ENCODE results near the gene AIFM3. TPM values are rescaled to one million over a fixed set of nuclear protein-coding genes. Genes with fewer than 3 reads are reported as not detected.

The AIFM3 gene
- total RNA-seq, 1 donor from 2014 or later, result under 0.01 TPM

GRCh38 chr22:21025763-21026755 is 59.0 kb downstream of the AIFM3 start:
- no peak overlapping the region for H3K27ac ChIP-seq (ENCODE audit: low read depth, low read length)
- peaks cover 4 to 23% (median 12%) of the 10 kb centered on the region in 3 donors for H3K36me3 ChIP-seq (ENCODE audit: control insufficient read depth in 3 of 3, insufficient read depth in 3 of 3, low read length in 3 of 3)
- peaks cover 8 to 20% (median 11%) of the 10 kb centered on the region in 3 donors for H3K4me1 ChIP-seq (ENCODE audit: control insufficient read depth in 3 of 3, insufficient read depth in 3 of 3, low read length in 3 of 3)
- peak overlapping the region in 1 of 3 donors; percentile 8 for H3K9ac ChIP-seq (ENCODE audit: low read depth in 1 of 3, low read length in 3 of 3)
- no peak overlapping the region for H3K4me3 ChIP-seq (ENCODE audit: low read length in 3 of 3)
- no peaks in the 10 kb centered on the region for H3K9me3 ChIP-seq (ENCODE audit: control insufficient read depth in 3 of 3, low read length in 3 of 3)
- peaks cover 12 to 18% (median 15%) of the 10 kb centered on the region in 3 donors for H3K27me3 ChIP-seq (ENCODE audit: control insufficient read depth in 3 of 3, insufficient read depth in 3 of 3, low read length in 3 of 3)

- Histone ChIP-seq H3K36me3 (ENCODE audit: control insufficient read depth in 3 of 3, insufficient read depth in 3 of 3, low read length in 3 of 3) (peaks cover 4 to 23% (median 12%) of the 10 kb centered on the region in 3 donors), H3K9ac (ENCODE audit: low read depth in 1 of 3, low read length in 3 of 3) (peak overlapping the region in 1 of 3 donors; percentile 25), H3K4me3 (ENCODE audit: low read length in 3 of 3) (no peak overlapping the region), H3K4me1 (ENCODE audit: control insufficient read depth in 3 of 3, insufficient read depth in 3 of 3, low read length in 3 of 3) (peaks cover 12 to 27% (median 16%) of the 10 kb centered on the region in 3 donors), H3K27ac (ENCODE audit: low read depth, low read length) (no peak overlapping the region), H3K9me3 (ENCODE audit: control insufficient read depth in 3 of 3, low read length in 3 of 3) (no peaks in the 10 kb centered on the region), H3K27me3 (ENCODE audit: control insufficient read depth in 3 of 3, insufficient read depth in 3 of 3, low read length in 3 of 3) (peaks cover 21 to 28% (median 24%) of the 10 kb centered on the region in 3 donors)
These were observed 60.0 kb downstream of the AIFM3 start for GRCh38 chr22:21026783-21027692.

DNA sequence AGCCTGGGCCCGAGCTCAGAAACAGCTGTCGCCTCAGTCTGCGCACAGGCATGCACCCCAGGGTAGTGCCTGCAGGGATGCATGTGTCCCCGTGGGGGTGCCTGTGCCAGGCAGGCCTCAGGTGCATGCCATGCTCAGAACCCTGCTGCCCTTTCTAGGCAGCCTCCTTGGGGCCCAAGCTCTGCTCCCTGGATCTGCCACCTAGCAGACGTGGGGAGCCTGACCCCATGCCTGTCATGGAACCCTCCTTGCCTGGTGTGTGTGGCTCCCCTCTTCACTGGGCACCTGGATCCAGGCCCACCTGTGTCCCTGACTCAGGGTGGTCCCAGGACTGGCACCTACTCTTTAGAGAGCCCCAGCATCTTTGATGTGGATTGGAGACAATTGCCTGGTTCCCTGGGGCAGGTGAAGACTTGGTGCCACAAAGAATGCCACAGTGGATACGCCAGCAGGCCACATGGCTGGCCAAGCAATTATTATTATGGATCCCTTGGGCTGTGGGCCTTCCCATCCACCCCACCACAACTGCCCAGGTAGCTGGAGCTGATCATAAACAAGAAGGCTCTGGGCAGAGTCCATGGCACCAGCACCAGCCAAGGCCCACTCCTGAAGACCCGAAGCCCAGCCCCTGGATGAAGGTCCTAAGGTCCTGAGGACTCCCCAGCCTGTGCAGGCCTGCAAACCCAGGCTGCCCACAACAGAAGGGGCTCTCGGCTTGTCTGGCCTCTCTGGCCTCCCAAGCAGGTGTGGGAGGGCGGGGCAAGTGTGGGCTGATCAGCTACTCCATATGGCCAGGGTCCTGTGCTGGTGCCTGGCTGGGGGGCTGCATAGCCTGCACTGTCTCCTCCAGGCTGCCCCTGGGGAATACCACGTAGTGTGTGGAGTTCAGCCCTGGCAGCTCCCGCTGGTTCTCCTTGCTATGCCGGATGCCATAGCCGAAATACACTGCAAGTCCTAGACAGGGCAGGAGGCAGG is 61.5 kb downstream of the AIFM3 start:
- no peaks in the 10 kb centered on the region for H3K9me3 ChIP-seq (ENCODE audit: control insufficient read depth in 3 of 3, low read length in 3 of 3)
- peak overlapping the region in 1 of 3 donors; percentile 3 for H3K9ac ChIP-seq (ENCODE audit: low read depth in 1 of 3, low read length in 3 of 3)
- H3K36me3 ChIP-seq (ENCODE audit: control insufficient read depth in 3 of 3, insufficient read depth in 3 of 3, low read length in 3 of 3), result peaks cover 4 to 20% (median 9%) of the 10 kb centered on the region in 3 donors
- H3K4me3 ChIP-seq (ENCODE audit: low read length in 3 of 3), result no peak overlapping the region
- peaks cover 15 to 36% (median 21%) of the 10 kb centered on the region in 3 donors for H3K4me1 ChIP-seq (ENCODE audit: control insufficient read depth in 3 of 3, insufficient read depth in 3 of 3, low read length in 3 of 3)
- H3K27me3 ChIP-seq (ENCODE audit: control insufficient read depth in 3 of 3, insufficient read depth in 3 of 3, low read length in 3 of 3), result peaks cover 27 to 38% (median 34%) of the 10 kb centered on the region in 3 donors
- H3K27ac ChIP-seq (ENCODE audit: low read depth, low read length), result no peak overlapping the region

DNA sequence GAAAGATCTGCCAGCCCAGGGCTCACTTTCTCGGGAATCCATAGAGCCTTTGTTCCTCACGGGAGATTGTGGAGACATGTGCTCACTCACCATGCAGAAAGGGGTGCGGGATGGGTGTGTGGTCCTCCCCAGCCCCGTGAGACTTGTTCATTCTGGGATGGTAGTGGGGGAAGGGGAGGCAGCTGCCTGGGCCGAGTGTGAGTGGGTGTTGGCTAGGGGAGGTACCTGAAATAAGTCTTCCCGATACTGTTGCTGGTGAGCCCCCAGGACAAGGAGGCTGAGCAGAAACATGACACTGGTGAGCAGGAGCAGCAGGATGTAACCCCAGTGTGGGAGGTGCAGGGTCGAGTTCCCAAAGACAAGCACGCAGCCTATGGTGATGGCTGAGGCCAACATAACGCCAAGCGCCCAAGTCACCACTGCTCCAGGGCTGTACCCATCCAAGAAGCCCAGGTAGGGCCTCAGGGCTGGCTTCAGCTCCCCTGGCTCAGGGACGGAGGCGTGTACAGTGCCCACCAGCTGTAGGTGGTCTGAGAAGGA is 62.5 kb downstream of the AIFM3 start:
- H3K27me3 ChIP-seq (ENCODE audit: control insufficient read depth in 3 of 3, insufficient read depth in 3 of 3, low read length in 3 of 3), result peaks cover 27 to 38% (median 34%) of the 10 kb centered on the region in 3 donors
- no peak overlapping the region for H3K4me3 ChIP-seq (ENCODE audit: low read length in 3 of 3)
- peaks cover 15 to 36% (median 21%) of the 10 kb centered on the region in 3 donors for H3K4me1 ChIP-seq (ENCODE audit: control insufficient read depth in 3 of 3, insufficient read depth in 3 of 3, low read length in 3 of 3)
- H3K9me3 ChIP-seq (ENCODE audit: control insufficient read depth in 3 of 3, low read length in 3 of 3), result no peaks in the 10 kb centered on the region
- H3K27ac ChIP-seq (ENCODE audit: low read depth, low read length), result no peak overlapping the region
- peaks cover 4 to 20% (median 9%) of the 10 kb centered on the region in 3 donors for H3K36me3 ChIP-seq (ENCODE audit: control insufficient read depth in 3 of 3, insufficient read depth in 3 of 3, low read length in 3 of 3)
- no peak overlapping the region for H3K9ac ChIP-seq (ENCODE audit: low read depth in 1 of 3, low read length in 3 of 3)

DNA sequence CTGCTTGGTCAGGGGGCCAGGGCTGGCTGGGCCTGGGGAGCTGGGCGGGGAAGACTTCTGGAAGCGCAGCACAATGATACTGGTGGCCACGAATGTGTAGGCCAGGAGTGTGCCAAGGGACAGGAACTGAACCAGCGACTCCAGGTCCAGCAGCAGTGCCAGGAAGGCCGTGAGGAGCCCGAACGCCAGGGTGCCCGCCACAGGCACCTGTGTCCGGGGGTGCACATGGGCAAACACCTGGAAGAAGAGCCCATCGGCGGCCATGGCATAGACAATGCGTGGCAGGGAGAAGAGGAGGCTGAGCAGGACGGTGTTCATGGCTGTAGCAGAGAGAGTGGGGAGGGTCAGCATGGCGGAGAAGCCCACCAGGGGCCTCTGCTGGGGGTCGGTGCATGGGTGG is 63.0 kb downstream of the AIFM3 start:
- Histone ChIP-seq H3K9ac (ENCODE audit: low read depth in 1 of 3, low read length in 3 of 3) (no peak overlapping the region), H3K9me3 (ENCODE audit: control insufficient read depth in 3 of 3, low read length in 3 of 3) (no peaks in the 10 kb centered on the region), H3K4me1 (ENCODE audit: control insufficient read depth in 3 of 3, insufficient read depth in 3 of 3, low read length in 3 of 3) (peaks cover 15 to 36% (median 21%) of the 10 kb centered on the region in 3 donors), H3K27me3 (ENCODE audit: control insufficient read depth in 3 of 3, insufficient read depth in 3 of 3, low read length in 3 of 3) (peaks cover 27 to 38% (median 34%) of the 10 kb centered on the region in 3 donors), H3K27ac (ENCODE audit: low read depth, low read length) (no peak overlapping the region), H3K36me3 (ENCODE audit: control insufficient read depth in 3 of 3, insufficient read depth in 3 of 3, low read length in 3 of 3) (peaks cover 4 to 19% (median 9%) of the 10 kb centered on the region in 3 donors), H3K4me3 (ENCODE audit: low read length in 3 of 3) (no peak overlapping the region)

Other genes with a start within 250 kb of the AIFM3 start
- not detected for gene SERPIND1, start 193.1 kb upstream of the AIFM3 start, total RNA-seq
- gene PI4KA, start 108.4 kb upstream of the AIFM3 start, total RNA-seq, result 20.4 TPM
- 5.2 TPM for gene SNAP29, start 108.2 kb upstream of the AIFM3 start, total RNA-seq
- 45.9 TPM for gene CRKL, start 49.8 kb upstream of the AIFM3 start, total RNA-seq
- 32.4 TPM for gene LZTR1, start 15.0 kb downstream of the AIFM3 start, total RNA-seq
- 15.7 TPM for gene THAP7, start 34.9 kb downstream of the AIFM3 start, total RNA-seq
- gene P2RX6, start 47.9 kb downstream of the AIFM3 start, total RNA-seq, result 11.0 TPM
- gene SLC7A4, start 65.3 kb downstream of the AIFM3 start, total RNA-seq, result 1.6 TPM
- not detected for gene LRRC74B, start 78.7 kb downstream of the AIFM3 start, total RNA-seq

All from skeletal muscle tissue (tissue), 4 donors.